HG03196 (cell line): ENCODE results near the gene ELMO2.

Experiments
- ATAC-seq: cut with Tn5 transposase; IDR thresholded peaks from one replicate; pipeline ENCODE4 v1.9.1; 2021; ENCODE audit not compliant: unreplicated experiment

ELMO2 gene

GRCh38 chr20:46334303-46334904, 72.0 kb downstream of the ELMO2 start:
- no peak for ATAC-seq

- no peak for ATAC-seq
Observed at GRCh38 chr20:46333161-46333991, 73.0 kb downstream of the ELMO2 start.

- ATAC-seq = no peak
Observed at GRCh38 chr20:46332373-46333160, 73.8 kb downstream of the ELMO2 start.

GRCh38 chr20:46331611-46332361, 74.6 kb downstream of the ELMO2 start:
- ATAC-seq = no peak

- no peak for ATAC-seq
Observed at GRCh38 chr20:46330831-46331371, 75.5 kb downstream of the ELMO2 start.

- ATAC-seq = no peak
Observed at GRCh38 chr20:46330072-46330763, 76.2 kb downstream of the ELMO2 start.

GRCh38 chr20:46328200-46328882, 78.1 kb downstream of the ELMO2 start:
- no peak for ATAC-seq

- ATAC-seq = no peak
Observed at GRCh38 chr20:46327557-46327956, 78.9 kb downstream of the ELMO2 start.

- no peak for ATAC-seq
Observed at GRCh38 chr20:46325789-46326188, 80.6 kb downstream of the ELMO2 start.

- ATAC-seq = no peak
Observed at GRCh38 chr20:46324960-46325703, 81.3 kb downstream of the ELMO2 start.

- ATAC-seq = no peak
Observed at GRCh38 chr20:46324379-46324778, 82.0 kb downstream of the ELMO2 start.

GRCh38 chr20:46323557-46323956, 82.9 kb downstream of the ELMO2 start:
- ATAC-seq = no peak

GRCh38 chr20:46322641-46323040, 83.8 kb downstream of the ELMO2 start:
- ATAC-seq = no peak

- ATAC-seq = no peak
Observed at GRCh38 chr20:46317685-46318177, 88.7 kb downstream of the ELMO2 start.

- ATAC-seq = no peak
Observed at GRCh38 chr20:46316984-46317684, 89.3 kb downstream of the ELMO2 start.
